IMR-90 (cell line): ENCODE measurements around the gene USP5. TPM values are rescaled to one million over a fixed set of nuclear protein-coding genes. Genes with fewer than 3 reads are reported as not detected.

Experiments used
- ATAC-seq: fragments of 200-7000 bp; cut with Tn5 transposase; 2 replicates; pipeline ENCODE4 v1.9.1; 2020; ENCODE audit warnings: low read depth, mild to moderate bottlenecking, moderate library complexity
- BruUV-seq: library from RNA; stranded (reverse); fragments of 400-500 nt; replicated peaks from 2 replicates; lab custom pipeline; 2021; lab: Mats Ljungman, UMichigan
- CTCF ChIA-PET: fragments of 300-600 bp; formaldehyde crosslinking; extraction: SDS; loops from one replicate; lab custom pipeline; 2021; ENCODE audit warnings: antibody characterized with exemption; lab: Yijun Ruan, JAX
- POLR2A ChIA-PET: fragments of 300-600 bp; sonication (Branson Sonifier 250); formaldehyde crosslinking; loops from one replicate; lab custom pipeline; 2022; ENCODE audit warnings: antibody characterized with exemption; ENCODE audit not compliant: unreplicated experiment; lab: Charles Lee
- DNase-seq: peaks from one replicate; pipeline ENCODE4 v3.0.0; 2013
- H2AFZ ChIP-seq: replicated peaks from 2 replicates; pipeline ENCODE3; 2013; ENCODE audit warnings: low read length, mild to moderate bottlenecking; ENCODE audit not compliant: poor library complexity
- H2AK5ac ChIP-seq: 2 replicates; pipeline ENCODE4 v1.6.1; 2013; ENCODE audit warnings: low read depth, low read length, inconsistent platforms
- H2AK9ac ChIP-seq: replicated peaks from 2 replicates; pipeline ENCODE3; 2013; ENCODE audit warnings: mild to moderate bottlenecking, low read depth, low read length, moderate library complexity; ENCODE audit not compliant: poor library complexity
- H2BK120ac ChIP-seq: 2 replicates; pipeline ENCODE4 v1.6.1; 2013; ENCODE audit warnings: low read depth, low read length, inconsistent platforms
- H2BK15ac ChIP-seq: 3 replicates; pipeline ENCODE4 v1.6.1; 2013; ENCODE audit warnings: low read depth, low read length, inconsistent platforms
- H2BK20ac ChIP-seq: 2 replicates; pipeline ENCODE4 v1.6.1; 2013; ENCODE audit warnings: low read depth, mild to moderate bottlenecking, inconsistent platforms, low read length, moderate library complexity
- H2BK5ac ChIP-seq: 2 replicates; pipeline ENCODE4 v1.6.1; 2013; ENCODE audit warnings: mild to moderate bottlenecking, low read depth, low read length, inconsistent platforms; ENCODE audit not compliant: poor library complexity, severe bottlenecking
- H3K14ac ChIP-seq: replicated peaks from 2 replicates; pipeline ENCODE4 v1.6.1; 2013; ENCODE audit warnings: low read depth, low read length, inconsistent platforms
- H3K18ac ChIP-seq: 2 replicates; pipeline ENCODE4 v1.6.1; 2013; ENCODE audit warnings: low read depth, low read length, control low read depth
- H3K23ac ChIP-seq: 2 replicates; pipeline ENCODE4 v1.6.1; 2013; ENCODE audit warnings: low read depth, low read length, inconsistent platforms
- H3K27ac ChIP-seq: 2 replicates; pipeline ENCODE4 v1.5.1; 2013; ENCODE audit warnings: mild to moderate bottlenecking, control low read depth, low read length; ENCODE audit not compliant: insufficient read depth
- H3K27me3 ChIP-seq: 2 replicates; pipeline ENCODE4 v1.6.1; 2013; ENCODE audit warnings: low read length; ENCODE audit not compliant: control insufficient read depth, insufficient read depth
- H3K36me3 ChIP-seq: 2 replicates; pipeline ENCODE4 v1.6.1; 2013; ENCODE audit warnings: low read length, mixed read lengths; ENCODE audit not compliant: control insufficient read depth, insufficient read depth
- H3K4ac ChIP-seq: 2 replicates; pipeline ENCODE4 v1.6.1; 2013; ENCODE audit warnings: low read depth, low read length, inconsistent platforms
- H3K4me1 ChIP-seq: 2 replicates; pipeline ENCODE4 v1.6.1; 2013; ENCODE audit warnings: low read length, mixed read lengths; ENCODE audit not compliant: control insufficient read depth, insufficient read depth
- H3K4me2 ChIP-seq: 2 replicates; pipeline ENCODE4 v1.6.1; 2013; ENCODE audit warnings: low read depth, mild to moderate bottlenecking, control low read depth, low read length, moderate library complexity
- H3K4me3 ChIP-seq: 2 replicates; pipeline ENCODE4 v1.5.1; 2013; ENCODE audit warnings: low read depth, mild to moderate bottlenecking, control low read depth, low read length, moderate library complexity; ENCODE audit not compliant: insufficient read depth
- H3K56ac ChIP-seq: 2 replicates; pipeline ENCODE4 v1.6.1; 2013; ENCODE audit warnings: low read length, inconsistent platforms; ENCODE audit not compliant: insufficient read depth; ENCODE audit errors: extremely low read depth
- H3K79me1 ChIP-seq, 2 experiments: 2 replicates each; pipeline ENCODE4 v1.6.1; 2013; ENCODE audit warnings: low read length in 2 of 2, inconsistent platforms in 1 of 2, low read depth in 1 of 2
- H3K9ac ChIP-seq: 2 replicates; pipeline ENCODE4 v1.6.1; 2013; ENCODE audit warnings: low read depth, low read length, control low read depth
- H3K9me1 ChIP-seq: 2 replicates; pipeline ENCODE4 v1.6.1; 2013; ENCODE audit warnings: low read length, inconsistent platforms; ENCODE audit not compliant: insufficient read depth
- H3K9me3 ChIP-seq: 2 replicates; pipeline ENCODE4 v1.6.1; 2013; ENCODE audit warnings: low read length; ENCODE audit not compliant: control insufficient read depth, insufficient read depth
- H4K20me1 ChIP-seq: 2 replicates; pipeline ENCODE4 v1.6.1; 2013; ENCODE audit warnings: low read length, inconsistent platforms; ENCODE audit not compliant: insufficient read depth
- H4K5ac ChIP-seq: 2 replicates; pipeline ENCODE4 v1.6.1; 2013; ENCODE audit warnings: mild to moderate bottlenecking, low read depth, low read length, control low read depth
- H4K8ac ChIP-seq, 2 experiments: 2 replicates each; pipeline ENCODE4 v1.6.1; 2013; ENCODE audit warnings: low read depth in 2 of 2, low read length in 2 of 2, control low read depth in 1 of 2, inconsistent platforms in 1 of 2
- H4K91ac ChIP-seq: 2 replicates; pipeline ENCODE4 v1.6.1; 2013; ENCODE audit warnings: low read depth, low read length, inconsistent platforms; ENCODE audit not compliant: insufficient read depth
- BHLHE40 ChIP-seq: fragments of 150-350 bp; IDR thresholded peaks from 2 replicates; pipeline ENCODE4 v1.6.1; 2016; ENCODE audit warnings: mild to moderate bottlenecking, low read depth, low read length
- CHD1 ChIP-seq: IDR thresholded peaks from 2 replicates; pipeline ENCODE4 v1.6.1; 2012; ENCODE audit warnings: low read depth, low read length, improper control_type of control experiment
- FOS ChIP-seq: fragments of 150-350 bp; IDR thresholded peaks from 2 replicates; pipeline ENCODE4 v1.6.1; 2016; ENCODE audit warnings: low read depth, low read length
- MAZ ChIP-seq: IDR thresholded peaks from 2 replicates; pipeline ENCODE4 v1.6.1; 2012; ENCODE audit warnings: low read depth, mild to moderate bottlenecking, low read length, improper control_type of control experiment, moderate library complexity, borderline replicate concordance
- NFE2L2 ChIP-seq: fragments of 150-350 bp; IDR thresholded peaks from 2 replicates; pipeline ENCODE4 v1.6.1; 2016; ENCODE audit warnings: low read depth, mild to moderate bottlenecking, low read length
- POLR2A ChIP-seq: IDR thresholded peaks from 2 replicates; pipeline ENCODE4 v1.6.1; 2012; ENCODE audit warnings: mild to moderate bottlenecking, low read depth, low read length
- RCOR1 ChIP-seq: IDR thresholded peaks from 2 replicates; pipeline ENCODE4 v1.6.1; 2012; ENCODE audit warnings: mild to moderate bottlenecking, low read length, improper control_type of control experiment; ENCODE audit not compliant: insufficient replicate concordance
- WGBS, 2 experiments: methylation state at CpG; one replicate each; pipeline versions ENCODE4 v1.1.5 to v1.1.7; 2013; ENCODE audit warnings: missing lambda C conversion rate in 2 of 2; ENCODE audit not compliant: insufficient read length in 1 of 2; ENCODE audit errors: extremely low coverage in 2 of 2; 5-methylcytosine and 5-hydroxymethylcytosine counted together
- dilution Hi-C: fragments of 300-500 bp; cut with HindIII; formaldehyde crosslinking; loops from one replicate; pipeline ENCODE4 v1.14.3; 2018; ENCODE audit warnings: low sequenced_read_pairs; ENCODE audit not compliant: unreplicated experiment
- in situ Hi-C: fragments of 300-500 bp; cut with MboI; formaldehyde crosslinking; loops from 3 replicates; pipeline ENCODE4 v1.14.3; 2019; ENCODE audit warnings: low sequenced_read_pairs, inconsistent platforms, mixed read lengths
- intact Hi-C: fragments of 100-400 bp; cut with micrococcal nuclease; formaldehyde crosslinking; loops from 2 replicates; pipeline ENCODE4 v1.10.0; 2022
- polyA plus RNA-seq, 3 experiments: library from polyadenylated mRNA; depleted of rRNA; stranded (reverse); fragments of >200 nt; gene quantifications; 2 replicates each; pipeline ENCODE4 v1.2.3, GENCODE V29; 2012; ENCODE audit warnings: low replicate concordance in 1 of 3
- total RNA-seq: library from RNA; depleted of rRNA; stranded (reverse); fragments of >200 nt; gene quantifications from 2 replicates; pipeline ENCODE4 v1.2.3, GENCODE V29; 2012

Gene USP5
- total and polyA plus RNA-seq, 2 of the 4 experiments (the other 2 are of a cell fraction): 69.7 to 125 TPM

DNA sequence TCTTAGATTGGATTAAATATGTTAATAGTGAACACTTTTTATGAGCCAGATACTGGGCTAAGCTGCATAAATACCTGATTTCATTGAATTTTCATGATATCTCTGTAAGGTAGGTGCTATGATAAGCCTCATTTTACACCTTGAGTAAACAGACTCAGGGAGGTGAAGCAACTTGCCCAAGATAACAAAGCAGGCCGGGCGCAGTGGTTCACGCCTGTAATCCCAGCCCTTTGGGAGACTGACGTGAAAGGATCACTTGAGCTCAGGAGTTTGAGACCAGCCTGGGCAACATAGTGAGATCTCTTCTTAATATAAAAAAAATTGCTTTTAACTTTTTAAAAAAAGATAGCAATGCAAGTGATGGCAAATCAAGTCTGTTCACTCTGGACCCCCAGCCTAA is 9.9 kb upstream of the USP5 start:
- Histone ChIP-seq H3K9me1 (no peaks in the 10 kb centered on the region), H3K27me3 (no peaks in the 10 kb centered on the region), H3K9ac (no peak overlapping the region), H2BK15ac (no peak overlapping the region), H2AK5ac (no peak overlapping the region), H3K18ac (no peak overlapping the region), H2AK9ac (no peak overlapping the region), H4K8ac (no peak overlapping the region), H3K4me2 (no peak overlapping the region), H2AFZ (no peak overlapping the region), H2BK20ac (no peak overlapping the region), H3K4ac (no peak overlapping the region), H3K23ac (no peak overlapping the region), H3K4me1 (no peaks in the 10 kb centered on the region), H4K20me1 (no peaks in the 10 kb centered on the region; the same call in 1 of the 2 replicates), H3K14ac (no peak overlapping the region), H3K56ac (no peak overlapping the region), H3K79me1 (peaks cover 3 to 7% of the 10 kb centered on the region in 2 experiments; a peak in 3 of 4 replicates), H3K4me3 (no peak overlapping the region), H4K91ac (no peak overlapping the region), H3K36me3 (peaks cover 76% of the 10 kb centered on the region), H2BK120ac (no peak overlapping the region), H3K9me3 (no peaks in the 10 kb centered on the region), H4K5ac (no peak overlapping the region), H2BK5ac (no peak overlapping the region), H3K27ac (no peak overlapping the region)
- POLR2A ChIA-PET: interaction anchor here (1.1 kb wide), 1 partner anchor 11 kb away, joined by 3 read pairs; no protein-coding TSS in a partner anchor
- intact Hi-C loops: no loop called here
- no peak for ATAC-seq
- no peak for TF ChIP-seq MAZ
- no peak for TF ChIP-seq RCOR1
- no peak for TF ChIP-seq CHD1
- no peak for TF ChIP-seq POLR2A
- TF ChIP-seq FOS: no peak
- no peak for TF ChIP-seq BHLHE40
- no peak for TF ChIP-seq NFE2L2
- DNase-seq: no peak
- dilution Hi-C loops: no loop called here
- no CpG with 5 or more reads among the region's 4 CpGs for WGBS, 2 experiments
- in situ Hi-C loops: no loop called here
- BruUV-seq: no TSS peak
- CTCF ChIA-PET: interaction anchor here (1.3 kb wide), 1 partner anchor 11 kb away, joined by 3 read pairs; no protein-coding TSS in a partner anchor
